GM18907 (cell line): ENCODE data around the gene THTPA.
A peak's percentile ranks its signal among the peaks of the same experiment; 100 is the strongest.

Source experiments
- ATAC-seq: cut with Tn5 transposase; IDR thresholded peaks from one replicate; pipeline ENCODE4 v1.9.1; 2021; ENCODE audit warnings: mild to moderate bottlenecking, moderate library complexity; ENCODE audit not compliant: unreplicated experiment

Gene THTPA, protein sequence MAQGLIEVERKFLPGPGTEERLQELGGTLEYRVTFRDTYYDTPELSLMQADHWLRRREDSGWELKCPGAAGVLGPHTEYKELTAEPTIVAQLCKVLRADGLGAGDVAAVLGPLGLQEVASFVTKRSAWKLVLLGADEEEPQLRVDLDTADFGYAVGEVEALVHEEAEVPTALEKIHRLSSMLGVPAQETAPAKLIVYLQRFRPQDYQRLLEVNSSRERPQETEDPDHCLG

GRCh38 chr14:23555882-23556699, at the start of gene THTPA:
Gene THTPA (plus strand): TSS chr14:23556271. CDS start chr14:23556758, 487 bp downstream.
- peak; percentile 88 for ATAC-seq

DNA sequence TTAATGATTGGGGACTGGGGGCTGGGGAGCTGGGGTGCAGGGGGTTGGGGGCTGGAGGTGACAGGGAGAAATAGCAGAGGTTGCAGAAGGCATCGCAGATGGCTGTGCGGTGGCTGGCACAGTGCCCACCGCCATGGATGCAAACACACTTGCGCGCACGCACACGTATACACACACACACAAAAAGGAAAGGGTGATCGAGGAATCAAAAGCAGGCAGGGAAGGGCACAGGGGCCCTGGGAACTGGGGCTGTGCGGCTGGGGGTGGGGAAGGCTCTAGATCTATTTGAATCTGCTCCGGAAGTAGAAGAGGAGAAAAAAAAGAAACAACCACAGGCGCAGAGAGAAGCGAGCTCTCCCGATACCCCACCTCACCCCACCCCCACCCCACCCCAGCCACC, 43.9 kb upstream of the THTPA start:
- ATAC-seq: no peak

GRCh38 chr14:23513005-23513817, 42.9 kb upstream of the THTPA start:
- ATAC-seq: no peak

DNA sequence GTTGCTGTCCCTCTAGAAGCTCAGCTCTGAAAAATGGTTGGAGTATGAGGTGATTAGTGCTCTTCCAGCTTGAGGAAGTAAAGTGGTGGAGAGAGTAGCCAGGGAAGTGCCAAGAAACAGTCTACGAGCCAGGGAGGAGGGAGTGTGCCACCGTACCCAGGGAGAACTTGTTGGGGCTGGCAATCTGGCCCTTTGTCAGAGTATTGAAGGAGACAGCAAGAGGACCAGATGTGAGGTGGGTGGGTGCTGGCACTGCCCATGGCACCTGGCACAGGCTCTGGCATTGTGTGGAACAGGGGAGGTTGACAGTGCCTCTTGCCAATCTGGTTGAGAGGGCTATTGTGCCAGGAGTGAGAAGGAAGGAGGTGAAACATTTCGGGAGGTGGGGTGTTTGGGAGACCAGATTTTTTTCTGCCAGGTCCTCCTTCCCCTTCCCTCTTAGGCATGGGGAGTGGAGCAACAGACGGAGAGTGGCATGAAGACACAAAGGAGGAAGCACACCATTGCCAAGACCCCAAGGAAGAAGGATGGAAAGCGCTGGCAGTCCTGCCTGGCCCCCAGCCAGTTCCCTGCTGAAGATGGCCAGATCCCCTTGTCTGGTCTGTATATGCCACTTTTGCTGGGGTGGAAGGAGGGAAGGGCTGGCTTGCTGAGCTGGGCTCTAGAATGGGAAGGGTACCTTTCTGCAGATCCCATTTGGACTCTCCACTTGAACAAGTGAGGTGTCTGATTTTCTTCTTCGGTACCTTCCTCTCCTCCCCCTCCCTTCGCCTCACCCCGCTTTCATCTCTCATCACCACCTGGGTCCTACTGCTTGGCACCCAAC, 42.0 kb upstream of the THTPA start:
- ATAC-seq: no peak

- ATAC-seq: no peak
Observed at GRCh38 chr14:23514644-23514957, 41.5 kb upstream of the THTPA start.

DNA sequence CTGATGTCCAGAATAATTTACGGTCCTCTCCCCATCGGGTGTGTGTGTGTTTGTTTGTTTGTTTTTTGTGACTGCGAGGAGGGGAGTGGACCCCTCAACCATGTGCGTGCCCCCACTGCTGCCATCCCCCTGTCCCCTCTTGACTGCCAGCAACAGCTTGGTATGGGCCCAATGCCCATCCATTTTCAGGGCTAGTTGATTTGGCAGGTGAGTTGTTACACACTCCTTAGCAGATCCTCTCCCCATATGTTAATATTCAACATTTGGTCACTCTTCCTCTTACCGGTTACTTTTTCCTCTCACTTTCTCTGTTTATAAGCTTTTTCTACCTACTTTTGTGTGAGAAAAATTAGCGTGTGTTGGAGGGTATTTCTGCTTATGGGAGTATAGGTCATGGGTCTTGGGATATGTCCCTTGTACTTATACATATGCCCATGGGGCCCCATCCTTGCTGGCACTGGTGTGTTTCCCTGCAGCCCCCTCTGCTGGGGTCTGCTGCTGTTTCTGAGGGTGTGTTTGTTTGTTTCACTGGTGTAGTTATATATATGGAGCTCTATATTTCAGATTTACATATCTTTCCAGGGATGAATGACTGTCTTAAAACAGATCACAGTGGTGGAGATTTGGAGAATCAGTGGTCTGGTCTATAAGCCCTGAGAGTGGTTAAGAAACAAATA, 38.3 kb upstream of the THTPA start:
- ATAC-seq: no peak

DNA sequence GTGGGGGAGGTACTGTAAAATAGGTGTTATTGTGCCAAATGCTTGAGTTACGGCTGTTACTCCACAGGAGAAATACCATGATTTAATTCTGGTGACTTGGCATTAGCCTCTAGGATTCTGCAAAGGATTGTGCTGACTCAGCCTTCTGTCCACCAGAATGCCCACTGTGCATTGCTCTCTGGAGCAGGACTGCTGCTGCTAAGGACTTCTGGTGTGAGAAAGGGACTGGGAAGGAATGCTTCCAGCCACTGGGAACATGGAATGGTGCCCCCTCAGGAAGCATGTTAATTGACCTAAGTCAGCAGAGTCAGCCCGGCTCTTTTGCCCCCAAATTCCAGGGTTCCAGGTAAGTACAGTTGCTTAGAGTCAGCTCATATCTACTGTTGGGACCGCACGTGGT, 37.4 kb upstream of the THTPA start:
- ATAC-seq: no peak

GRCh38 chr14:23520899-23521533, 35.1 kb upstream of the THTPA start:
- ATAC-seq: no peak

- ATAC-seq: no peak
Observed at GRCh38 chr14:23521785-23522640, 34.1 kb upstream of the THTPA start.

- no peak for ATAC-seq
Observed at GRCh38 chr14:23522643-23523198, 33.4 kb upstream of the THTPA start.

GRCh38 chr14:23523229-23524016, 32.6 kb upstream of the THTPA start:
- no peak for ATAC-seq

- no peak for ATAC-seq
Observed at GRCh38 chr14:23524954-23525353, 31.1 kb upstream of the THTPA start.

- no peak for ATAC-seq
Observed at GRCh38 chr14:23525611-23526010, 30.5 kb upstream of the THTPA start.

DNA sequence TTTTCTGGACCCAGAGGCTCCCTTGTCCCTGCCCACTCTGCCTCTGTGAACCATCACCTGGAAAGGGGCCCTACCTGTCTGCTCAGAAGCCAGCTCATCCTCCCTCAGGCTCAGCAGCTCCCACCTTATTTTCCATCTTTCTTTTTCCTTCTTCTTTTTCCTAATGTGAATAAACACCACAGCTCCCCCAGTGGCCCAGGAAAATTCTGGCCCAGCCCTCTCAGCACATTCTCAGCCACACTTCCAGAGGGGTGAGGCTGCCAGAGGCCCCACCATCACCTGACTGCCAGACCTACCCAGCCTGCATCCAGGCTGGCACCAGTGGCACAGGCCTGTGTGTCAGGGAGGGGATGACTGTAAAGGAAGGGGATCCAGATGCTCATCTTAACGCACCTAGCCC, 27.5 kb upstream of the THTPA start:
- ATAC-seq: no peak

DNA sequence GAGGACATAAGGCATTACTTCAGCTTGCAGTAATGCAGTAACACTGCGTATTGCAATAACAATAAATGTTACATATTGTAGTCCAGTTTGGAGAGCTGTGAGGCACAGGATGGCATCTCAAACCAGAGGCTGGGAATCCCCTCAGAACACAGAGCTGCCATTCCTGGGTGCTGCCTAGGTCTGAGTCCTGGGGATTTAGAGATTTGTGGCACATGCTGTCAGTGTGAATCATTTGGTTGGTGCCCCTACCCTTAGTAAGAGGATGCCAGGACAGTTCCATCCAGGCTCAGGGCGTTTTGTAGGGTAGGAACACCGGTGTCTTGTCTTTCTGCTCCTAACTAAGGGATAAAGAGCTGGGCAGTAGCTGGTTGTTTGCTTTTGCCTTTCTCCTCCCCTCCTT, 27.1 kb upstream of the THTPA start:
- ATAC-seq: no peak

GRCh38 chr14:23530375-23531055, 25.6 kb upstream of the THTPA start:
- ATAC-seq: no peak

GRCh38 chr14:23531391-23531790, 24.7 kb upstream of the THTPA start:
- no peak for ATAC-seq
